Smooth muscle cell (in vitro differentiated cells): ENCODE measurements around the gene OMD. TPM values are rescaled to one million over a fixed set of nuclear protein-coding genes. Genes with fewer than 3 reads are reported as not detected.

Experiments
- DNase-seq: peaks from one replicate; lab custom pipeline; 2025; ENCODE audit not compliant: unreplicated experiment; lab: John Stamatoyannopoulos, UW
- H2AFZ ChIP-seq: fragments of 200-600 bp; sonication (generic); 2 replicates; pipeline ENCODE4 v1.6.0; 2016; ENCODE audit warnings: antibody characterized with exemption, low read depth, mild to moderate bottlenecking
- H3F3A ChIP-seq: fragments of 200-600 bp; sonication (generic); 2 replicates; pipeline ENCODE4 v1.6.0; 2017; ENCODE audit warnings: antibody characterized with exemption, low read depth
- H3K27ac ChIP-seq: fragments of 200-600 bp; sonication (generic); 2 replicates; pipeline ENCODE4 v1.5.1; 2016; ENCODE audit warnings: low read depth, mild to moderate bottlenecking
- H3K27me3 ChIP-seq: fragments of 200-600 bp; sonication (generic); 2 replicates; pipeline ENCODE4 v1.6.1; 2016; ENCODE audit warnings: low read depth, mild to moderate bottlenecking
- H3K36me3 ChIP-seq: fragments of 200-600 bp; sonication (generic); 2 replicates; pipeline ENCODE4 v1.5.1; 2016; ENCODE audit warnings: low read depth
- H3K4me1 ChIP-seq: fragments of 200-600 bp; sonication (generic); 2 replicates; pipeline ENCODE4 v1.5.1; 2016; ENCODE audit warnings: low read depth
- H3K4me2 ChIP-seq: fragments of 200-600 bp; sonication (generic); 2 replicates; pipeline ENCODE4 v1.6.0; 2016; ENCODE audit warnings: mild to moderate bottlenecking
- H3K4me3 ChIP-seq: fragments of 200-600 bp; sonication (generic); 2 replicates; pipeline ENCODE4 v1.5.1; 2016; ENCODE audit warnings: mild to moderate bottlenecking
- H3K79me2 ChIP-seq: fragments of 200-600 bp; sonication (generic); 2 replicates; pipeline ENCODE4 v1.6.0; 2016; ENCODE audit warnings: low read depth, mild to moderate bottlenecking
- H3K9ac ChIP-seq: fragments of 200-600 bp; sonication (generic); 2 replicates; pipeline ENCODE4 v1.6.0; 2016; ENCODE audit warnings: low read depth
- H3K9me3 ChIP-seq: fragments of 200-600 bp; sonication (generic); replicated peaks from 2 replicates; pipeline ENCODE4 v1.5.1; 2016; ENCODE audit warnings: low read depth
- H4K20me1 ChIP-seq: fragments of 200-600 bp; sonication (generic); 2 replicates; pipeline ENCODE4 v1.6.0; 2016; ENCODE audit warnings: low read depth
- WGBS: methylation state at CpG from one replicate; pipeline ENCODE4 v1.1.7; 2016; ENCODE audit warnings: low lambda C conversion rate; 5-methylcytosine and 5-hydroxymethylcytosine counted together
- polyA plus RNA-seq: library from polyadenylated mRNA; unstranded; fragments of >200 nt; fragmentation: Nextera tagmentation; extraction: Ambion mirVana; gene quantifications from 2 replicates; pipeline ENCODE4 v1.2.1, GENCODE V29; 2016
- total RNA-seq: library from RNA; depleted of rRNA; stranded (reverse); fragments of >200 nt; gene quantifications from 2 replicates; pipeline ENCODE4 v1.2.3, GENCODE V29; 2014
- TF ChIP-seq, protein P1 (sequence below): fragments of 200-600 bp; sonication (generic); IDR thresholded peaks from 2 replicates; pipeline ENCODE4 v1.5.1; 2017; ENCODE audit warnings: borderline replicate concordance, mild to moderate bottlenecking, antibody characterized with exemption; ENCODE audit not compliant: insufficient read depth, poor library complexity, severe bottlenecking

Gene OMD
- total and polyA plus RNA-seq, 2 experiments from 2014 or later: not detected

- H4K20me1 ChIP-seq: no peaks in the 10 kb centered on the region
- peak overlapping the region; percentile 17 for H3K4me3 ChIP-seq
- no peaks in the 10 kb centered on the region for H3K36me3 ChIP-seq
- H3K4me1 ChIP-seq: no peaks in the 10 kb centered on the region
- WGBS: 82% methylated on average over 5 of the region's 5 CpGs
- no peak for DNase-seq
- TF ChIP-seq, protein P1, sequence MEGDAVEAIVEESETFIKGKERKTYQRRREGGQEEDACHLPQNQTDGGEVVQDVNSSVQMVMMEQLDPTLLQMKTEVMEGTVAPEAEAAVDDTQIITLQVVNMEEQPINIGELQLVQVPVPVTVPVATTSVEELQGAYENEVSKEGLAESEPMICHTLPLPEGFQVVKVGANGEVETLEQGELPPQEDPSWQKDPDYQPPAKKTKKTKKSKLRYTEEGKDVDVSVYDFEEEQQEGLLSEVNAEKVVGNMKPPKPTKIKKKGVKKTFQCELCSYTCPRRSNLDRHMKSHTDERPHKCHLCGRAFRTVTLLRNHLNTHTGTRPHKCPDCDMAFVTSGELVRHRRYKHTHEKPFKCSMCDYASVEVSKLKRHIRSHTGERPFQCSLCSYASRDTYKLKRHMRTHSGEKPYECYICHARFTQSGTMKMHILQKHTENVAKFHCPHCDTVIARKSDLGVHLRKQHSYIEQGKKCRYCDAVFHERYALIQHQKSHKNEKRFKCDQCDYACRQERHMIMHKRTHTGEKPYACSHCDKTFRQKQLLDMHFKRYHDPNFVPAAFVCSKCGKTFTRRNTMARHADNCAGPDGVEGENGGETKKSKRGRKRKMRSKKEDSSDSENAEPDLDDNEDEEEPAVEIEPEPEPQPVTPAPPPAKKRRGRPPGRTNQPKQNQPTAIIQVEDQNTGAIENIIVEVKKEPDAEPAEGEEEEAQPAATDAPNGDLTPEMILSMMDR: no peak
- H3F3A ChIP-seq: no peaks in the 10 kb centered on the region
- H3K9ac ChIP-seq: peak overlapping the region; percentile 44
- peak overlapping the region; percentile 62 for H3K4me2 ChIP-seq
- no peaks in the 10 kb centered on the region for H3K27me3 ChIP-seq
- H3K27ac ChIP-seq: peak overlapping the region; percentile 50
- no peaks in the 10 kb centered on the region for H3K9me3 ChIP-seq
- H3K79me2 ChIP-seq: no peaks in the 10 kb centered on the region
- no peak overlapping the region for H2AFZ ChIP-seq
Observed at GRCh38 chr9:92402826-92403745, 21.2 kb downstream of the OMD start.

GRCh38 chr9:92402360-92402759 is 21.9 kb downstream of the OMD start:
- DNase-seq: no peak
- Histone ChIP-seq H3F3A (no peaks in the 10 kb centered on the region), H3K4me2 (peak overlapping the region; percentile 62), H3K27ac (peak overlapping the region; percentile 50), H3K27me3 (no peaks in the 10 kb centered on the region), H3K36me3 (no peaks in the 10 kb centered on the region), H2AFZ (no peak overlapping the region), H3K79me2 (no peaks in the 10 kb centered on the region), H3K4me3 (peak overlapping the region; percentile 17), H3K9me3 (no peaks in the 10 kb centered on the region), H4K20me1 (no peaks in the 10 kb centered on the region), H3K9ac (peak overlapping the region; percentile 13), H3K4me1 (no peaks in the 10 kb centered on the region)
- TF ChIP-seq, protein P1: no peak
- WGBS: 59% methylated on average over 1 of the region's 1 CpG

DNA sequence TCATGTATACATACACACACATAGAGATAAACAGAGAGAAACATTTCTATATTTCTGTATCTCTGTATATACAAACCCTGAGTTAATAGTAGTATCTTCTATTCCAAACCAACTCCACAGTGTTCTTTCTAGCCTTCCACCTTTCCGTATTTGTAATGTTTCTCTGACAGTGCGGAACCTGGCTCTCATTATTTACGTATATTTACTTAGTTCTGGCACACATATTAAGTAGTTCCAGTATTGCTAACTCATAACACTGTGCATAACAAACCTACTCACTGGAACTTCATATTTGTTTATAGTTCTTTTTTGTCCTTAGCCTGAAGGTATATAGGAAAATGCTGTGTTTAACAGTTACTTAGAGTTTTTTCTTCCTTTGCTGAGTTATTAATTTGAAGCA is 26.4 kb downstream of the OMD start:
- 98% methylated on average over 3 of the region's 3 CpGs for WGBS
- Histone ChIP-seq H3K4me1 (no peaks in the 10 kb centered on the region), H3K9me3 (no peaks in the 10 kb centered on the region), H3K79me2 (no peaks in the 10 kb centered on the region), H3K4me2 (no peak overlapping the region), H4K20me1 (no peaks in the 10 kb centered on the region), H3K4me3 (no peak overlapping the region), H3K27me3 (no peaks in the 10 kb centered on the region), H3F3A (no peaks in the 10 kb centered on the region), H3K9ac (no peak overlapping the region), H3K36me3 (no peaks in the 10 kb centered on the region), H3K27ac (no peak overlapping the region), H2AFZ (no peak overlapping the region)
- no peak for DNase-seq
- TF ChIP-seq, protein P1: no peak
